ENCODE results near the gene KRTAP22-1.

The KRTAP22-1 gene

DNA sequence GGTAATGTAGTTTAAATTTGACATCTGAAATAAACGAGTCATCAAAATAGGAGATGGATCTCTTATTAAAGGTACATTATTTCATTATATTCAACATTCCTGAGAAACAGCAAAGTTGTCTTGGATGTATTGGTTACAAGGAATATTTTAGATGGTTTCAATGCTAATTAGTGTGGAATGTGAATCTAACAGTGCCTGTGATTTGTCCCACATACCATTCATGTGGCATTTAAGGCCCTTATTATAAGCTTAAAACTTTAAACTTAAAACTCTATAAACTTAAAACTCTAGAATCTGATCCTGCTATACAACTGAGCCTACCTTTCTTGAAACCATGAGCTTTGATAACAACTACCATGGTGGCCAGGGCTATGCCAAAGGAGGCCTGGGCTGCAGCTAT is at the start of gene KRTAP22-1:
TSS of gene KRTAP22-1 (plus strand) at position 301 of the 400 bp plus-strand sequence.
- no peak for DNase-seq (ENCODE audit: low read depth, low spot score)

DNA sequence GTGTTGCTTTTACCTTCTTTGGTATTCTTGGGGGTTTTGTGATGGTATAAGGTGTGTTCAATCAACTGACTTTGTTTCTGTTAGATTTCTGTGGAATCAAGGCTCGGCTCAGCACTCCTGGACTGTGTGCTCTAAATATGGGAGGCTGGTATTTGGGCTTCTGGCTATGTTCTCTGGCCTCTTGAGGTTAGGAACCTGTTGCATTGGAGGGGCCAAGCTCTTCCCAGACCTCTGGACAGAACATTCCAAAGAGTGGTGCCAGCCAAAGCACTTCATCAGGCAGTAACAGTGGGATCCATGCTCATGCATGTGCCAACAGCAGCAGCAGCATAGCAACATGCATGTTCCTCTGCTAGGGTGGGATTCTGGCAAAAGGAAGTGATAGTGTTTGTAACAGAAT is 48.1 kb upstream of the KRTAP22-1 start:
- DNase-seq (ENCODE audit: low read depth, low spot score) = no peak

DNA sequence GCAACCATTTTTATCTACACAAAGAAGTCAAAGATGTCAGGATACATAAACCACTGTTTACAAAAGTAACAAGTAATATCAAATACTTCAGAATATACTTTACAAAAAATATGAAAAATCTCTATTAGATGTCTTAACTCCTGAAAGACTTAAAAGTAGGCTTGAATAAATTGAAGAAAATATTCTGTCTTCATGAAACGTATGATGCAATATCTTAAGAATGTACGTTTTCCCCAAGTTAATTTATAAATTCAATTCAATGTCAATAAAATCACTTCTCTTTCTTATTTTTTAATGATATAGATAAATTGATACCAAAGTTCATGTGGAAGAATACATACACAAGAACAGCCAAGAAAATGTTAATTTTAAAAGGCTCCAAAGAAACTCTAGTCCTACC is 45.8 kb upstream of the KRTAP22-1 start:
- DNase-seq (ENCODE audit: low read depth, low spot score) = no peak

DNA sequence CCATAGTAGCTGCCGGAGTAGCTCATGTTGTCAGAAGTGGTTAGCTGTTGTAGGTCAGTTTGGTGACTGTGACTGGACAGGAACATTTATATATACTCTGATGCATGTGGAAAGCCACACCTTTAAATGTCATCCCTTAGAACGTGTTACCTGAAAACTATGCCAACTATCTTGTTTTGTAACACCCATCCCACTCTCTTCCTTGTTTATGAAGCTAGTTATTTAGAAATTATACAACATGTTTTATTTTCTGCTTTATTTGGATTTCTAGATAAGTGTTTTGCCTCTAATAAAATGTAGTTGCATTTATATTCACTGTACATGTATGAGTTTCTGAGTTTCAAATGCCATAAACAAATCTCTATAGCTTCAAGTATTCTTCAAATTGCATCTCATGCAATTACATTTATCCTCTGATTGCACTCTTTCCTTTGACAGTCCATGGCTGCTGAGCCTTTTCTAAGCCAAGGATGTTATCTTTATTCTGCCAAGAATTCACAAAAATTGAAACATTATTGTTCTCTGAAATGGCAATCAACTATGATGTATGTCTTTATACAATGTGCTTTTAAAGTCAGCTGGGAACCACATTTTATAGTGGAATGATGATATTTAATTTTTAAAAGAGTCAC is 39.5 kb upstream of the KRTAP22-1 start, which contains the start of gene KRTAP19-7:
TSS of gene KRTAP19-7 (minus strand) at position 51 of the 632 bp plus-strand sequence. CDS start at position 26, 25 bp downstream.
- DNase-seq (ENCODE audit: low read depth, low spot score) = no peak

DNA sequence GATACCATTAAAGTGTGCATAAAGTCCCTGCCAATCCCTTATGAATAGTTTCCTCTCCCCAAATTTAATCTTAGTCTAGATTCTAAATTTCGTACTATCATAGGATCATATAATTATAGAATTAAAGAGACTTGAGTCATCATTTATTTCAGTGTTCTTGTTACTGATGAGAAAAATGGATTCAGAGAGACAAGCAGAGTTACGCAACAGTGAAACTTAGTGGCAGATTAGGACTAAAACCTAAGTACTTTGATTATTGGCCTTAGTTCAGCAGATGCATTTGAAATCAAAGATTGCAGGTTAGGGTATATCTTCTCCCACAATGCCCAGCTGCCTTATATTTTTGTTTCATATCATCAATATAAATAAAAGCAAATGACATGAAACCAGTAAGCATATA is 38.9 kb upstream of the KRTAP22-1 start:
- no peak for DNase-seq (ENCODE audit: low read depth, low spot score)

DNA sequence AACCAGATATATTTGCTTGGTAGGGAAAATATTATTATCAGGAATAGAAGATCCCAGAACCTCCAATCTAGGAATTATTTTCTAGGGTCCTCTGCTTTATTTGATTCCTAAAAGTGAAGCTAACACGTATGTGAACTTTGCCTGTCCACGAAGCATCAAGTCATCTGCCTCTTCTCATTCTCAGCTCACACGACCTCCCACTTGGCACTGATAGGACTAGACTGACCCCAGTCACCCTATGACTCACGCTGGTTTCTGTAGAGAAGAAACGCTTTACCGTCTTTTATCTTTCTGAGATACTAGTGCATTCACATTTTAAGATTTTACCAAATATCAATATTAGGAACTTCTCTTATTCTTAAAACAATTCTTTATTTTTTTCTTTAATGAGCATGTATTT is 37.8 kb upstream of the KRTAP22-1 start:
- DNase-seq (ENCODE audit: low read depth, low spot score) = no peak

DNA sequence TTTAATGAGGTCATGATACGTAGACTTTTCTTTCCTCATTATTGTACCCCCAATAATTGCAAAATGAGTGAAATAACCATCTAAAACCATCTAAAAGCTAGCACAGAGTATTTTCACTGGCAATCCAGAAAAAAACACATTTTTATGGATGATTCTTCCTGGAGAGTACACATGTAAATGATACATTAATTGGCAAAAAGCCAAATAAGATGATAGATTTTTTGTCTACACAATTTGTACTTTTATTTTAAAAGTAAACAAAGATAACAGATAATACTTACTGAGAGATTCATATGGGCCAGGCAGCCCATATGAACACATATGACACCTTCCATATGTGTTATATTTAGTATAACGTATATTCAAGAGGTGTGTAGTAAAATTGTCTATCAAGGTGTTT is 37.3 kb upstream of the KRTAP22-1 start:
- no peak for DNase-seq (ENCODE audit: low read depth, low spot score)

DNA sequence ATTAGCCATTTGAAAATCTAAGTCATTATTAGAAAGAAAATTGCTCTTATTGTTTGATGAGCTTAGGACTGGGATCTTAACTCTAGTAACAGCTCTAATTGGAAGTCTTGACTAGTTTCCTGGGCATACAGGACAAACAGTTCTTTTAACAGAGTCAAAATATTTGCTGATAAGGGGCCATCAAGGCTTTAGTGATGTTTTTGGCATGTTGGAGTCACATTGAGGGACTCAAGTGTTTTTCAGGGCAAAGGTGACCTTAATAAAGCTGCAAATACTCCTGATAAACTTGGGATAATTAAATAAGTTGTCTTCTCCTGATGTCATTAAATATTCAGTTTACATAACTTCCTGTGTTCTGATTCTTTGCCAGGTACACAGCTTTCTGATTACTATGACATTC is 33.3 kb upstream of the KRTAP22-1 start:
- no peak for DNase-seq (ENCODE audit: low read depth, low spot score)

DNA sequence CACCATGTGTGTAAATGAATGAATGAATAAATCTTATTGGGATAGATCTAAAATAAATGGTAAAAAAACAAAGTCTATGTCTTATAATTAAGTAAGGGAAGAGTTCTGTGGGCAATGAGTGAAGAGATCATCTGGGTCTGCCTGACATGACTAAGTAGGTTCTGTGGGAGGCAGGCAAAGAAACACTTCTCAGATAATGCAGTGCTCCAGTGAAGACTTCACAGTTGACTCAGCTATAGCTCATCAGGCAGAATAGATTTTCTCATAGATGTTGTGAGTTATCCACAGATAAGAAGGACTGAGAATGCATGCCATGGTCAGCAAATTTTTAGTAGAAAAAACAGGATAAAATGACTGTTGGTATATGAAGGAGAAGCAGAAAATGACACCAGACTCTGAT is 23.1 kb upstream of the KRTAP22-1 start:
- DNase-seq (ENCODE audit: low read depth, low spot score) = no peak

DNA sequence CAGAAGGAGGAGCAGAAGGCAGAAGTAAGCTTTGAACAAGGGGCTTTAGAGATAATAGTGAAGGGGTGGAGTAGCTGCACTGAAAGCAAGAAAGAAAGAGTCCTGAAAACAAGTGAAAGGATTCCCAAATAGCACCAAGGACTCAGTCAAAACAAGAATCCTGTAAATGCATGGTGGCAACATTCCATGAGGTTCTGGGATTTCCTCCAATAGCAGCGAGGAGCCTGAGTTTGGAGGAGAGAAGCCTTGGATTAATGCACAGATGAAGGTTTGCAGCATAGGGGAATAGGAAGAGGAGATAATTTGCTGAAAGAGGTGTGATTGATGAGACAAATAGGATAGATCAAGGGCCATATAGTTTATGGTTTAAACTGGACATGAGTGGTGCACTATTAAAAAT is 21.5 kb upstream of the KRTAP22-1 start:
- no peak for DNase-seq (ENCODE audit: low read depth, low spot score)

DNA sequence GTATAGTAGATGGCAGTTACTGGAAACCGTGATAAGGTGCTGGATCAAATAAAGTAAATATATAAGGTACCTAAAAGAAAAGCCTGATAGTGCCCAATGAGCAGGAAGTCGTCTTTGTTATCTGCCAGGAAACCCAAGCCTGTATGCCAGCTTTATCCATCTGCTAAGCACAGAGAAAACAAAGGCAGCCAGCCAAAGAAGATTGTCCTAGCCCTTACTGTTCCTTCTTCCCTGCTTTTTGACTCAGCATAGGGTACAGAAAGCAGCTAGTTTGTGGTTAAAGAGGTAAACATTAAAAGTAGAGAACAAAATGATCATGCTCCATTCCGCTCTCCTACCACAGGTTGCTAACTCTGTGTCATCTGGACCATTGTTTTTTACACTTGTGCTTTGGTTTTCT is 20.8 kb upstream of the KRTAP22-1 start:
- DNase-seq (ENCODE audit: low read depth, low spot score) = no peak

DNA sequence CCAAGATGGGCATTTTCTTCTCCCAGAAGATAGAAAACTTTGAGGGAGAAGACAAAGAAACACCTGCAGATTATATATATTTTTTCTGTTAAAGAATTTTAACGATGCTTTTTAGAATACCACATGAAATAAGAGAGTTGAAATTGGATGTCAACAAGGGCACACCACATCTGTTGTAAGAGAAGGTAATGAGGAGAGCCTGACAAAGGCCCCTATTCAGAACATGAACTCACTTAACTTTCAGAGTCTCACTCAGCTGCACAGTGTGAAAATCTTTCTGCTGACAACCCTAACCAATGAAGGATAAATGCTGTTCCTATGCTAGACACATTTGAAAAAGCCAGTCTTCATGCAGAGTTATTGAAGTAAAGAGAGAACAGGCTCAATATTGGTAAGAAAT is 18.0 kb upstream of the KRTAP22-1 start:
- DNase-seq (ENCODE audit: low read depth, low spot score) = no peak

DNA sequence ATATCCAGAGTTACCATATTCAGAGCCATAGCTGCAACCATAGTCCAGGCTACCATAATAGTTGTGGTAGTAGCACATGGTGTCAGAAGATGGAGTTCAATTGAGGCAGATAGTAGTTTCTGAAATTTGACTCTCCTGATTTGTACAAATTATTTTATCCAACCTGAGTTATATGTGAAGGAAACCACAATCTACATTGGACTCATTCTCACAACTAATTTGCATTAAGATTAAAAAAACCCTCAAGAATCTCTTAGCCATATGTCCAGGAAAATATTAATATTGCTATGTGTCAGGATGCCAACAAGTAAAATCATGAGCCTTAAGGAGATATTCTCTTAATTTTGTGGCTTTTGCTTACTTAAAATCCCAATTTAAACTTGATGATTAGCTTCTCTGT is 10.6 kb upstream of the KRTAP22-1 start, which contains the start of gene KRTAP22-2:
TSS of gene KRTAP22-2 (minus strand) at position 101 of the 400 bp plus-strand sequence.
- DNase-seq (ENCODE audit: low read depth, low spot score) = no peak

DNA sequence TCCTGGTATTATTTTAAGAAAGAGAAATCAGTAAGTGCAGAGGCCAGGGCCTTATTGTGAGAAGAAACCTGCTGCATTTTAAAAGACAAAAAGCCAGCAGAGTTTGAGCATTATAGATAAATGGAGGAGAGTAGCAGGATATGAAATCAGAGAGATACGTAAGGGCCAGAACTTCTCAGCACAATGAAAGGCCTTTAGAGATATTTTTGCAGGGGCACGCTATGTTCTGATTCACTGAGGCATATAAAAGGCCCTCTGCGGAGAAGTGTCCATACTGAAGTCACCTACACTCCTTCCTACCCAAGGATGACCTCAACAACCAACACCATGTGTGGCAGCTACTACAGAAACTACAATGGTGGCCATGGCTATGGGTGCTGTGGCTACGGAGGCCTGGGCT is 8.7 kb upstream of the KRTAP22-1 start, which contains the start of gene KRTAP6-3:
TSS of gene KRTAP6-3 (plus strand) at position 301 of the 400 bp plus-strand sequence. CDS start at position 307, 6 bp downstream.
- DNase-seq (ENCODE audit: low read depth, low spot score) = no peak

DNA sequence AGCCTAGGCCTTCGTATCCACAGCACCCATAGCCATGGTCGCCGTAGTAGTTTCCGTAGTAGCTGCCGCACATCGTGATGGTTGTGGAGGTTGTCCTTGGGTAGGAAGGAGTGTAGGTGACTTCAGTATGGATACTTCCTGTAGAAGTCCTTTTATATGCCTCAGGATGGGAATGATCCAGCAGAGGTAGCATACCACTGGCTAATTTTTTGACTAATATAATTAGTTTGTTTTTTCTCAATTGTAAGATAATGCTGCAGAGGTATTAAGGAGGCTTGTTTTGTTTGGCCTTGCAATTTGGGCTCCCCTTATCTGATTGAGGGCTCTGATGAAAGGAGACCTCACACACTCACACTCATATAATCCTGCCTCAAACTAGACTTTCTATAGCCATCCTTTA is 2.1 kb upstream of the KRTAP22-1 start, which contains the start of gene KRTAP6-2:
TSS of gene KRTAP6-2 (minus strand) at position 101 of the 400 bp plus-strand sequence. CDS start at position 73, 28 bp downstream.
- DNase-seq (ENCODE audit: low read depth, low spot score) = no peak

DNA sequence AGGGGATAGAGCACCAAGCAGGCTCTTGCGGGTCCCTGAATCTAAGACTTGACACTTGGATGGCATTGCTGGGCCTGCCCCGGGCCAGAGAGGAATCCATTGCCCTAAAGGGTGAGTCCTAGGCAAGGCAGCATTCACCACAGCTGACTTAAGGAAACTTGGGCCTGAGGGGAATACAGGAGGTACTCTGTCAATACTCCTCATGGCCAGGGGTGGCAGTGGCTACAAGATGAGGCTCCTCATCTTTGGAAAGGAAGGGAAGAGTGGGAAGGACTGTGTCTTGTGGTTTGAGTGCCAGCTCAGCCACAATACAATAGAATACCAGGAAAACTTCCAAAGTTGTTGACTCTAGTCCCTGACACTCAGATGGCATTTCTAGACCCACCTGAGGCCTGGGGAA is 5.1 kb downstream of the KRTAP22-1 start:
- no peak for DNase-seq (ENCODE audit: low read depth, low spot score)

DNA sequence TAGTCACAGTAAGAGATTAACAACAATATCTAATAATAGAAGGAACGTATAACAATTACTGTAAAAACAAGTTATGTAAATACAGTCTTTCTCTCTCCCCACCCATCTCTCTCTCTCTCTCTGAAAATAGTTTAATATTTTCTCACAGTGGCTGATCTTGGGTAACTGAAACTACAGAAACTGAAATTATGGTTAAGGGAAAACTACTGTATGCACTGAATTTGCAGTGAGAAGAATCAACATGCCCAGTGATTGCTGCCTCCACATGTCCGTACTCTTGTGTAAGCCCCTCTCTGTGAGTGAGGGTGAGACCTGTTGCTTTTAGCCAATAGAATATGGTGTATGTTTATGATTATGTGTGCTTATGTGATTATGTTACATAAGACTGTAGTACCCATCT is 11.2 kb downstream of the KRTAP22-1 start:
- no peak for DNase-seq (ENCODE audit: low read depth, low spot score)

DNA sequence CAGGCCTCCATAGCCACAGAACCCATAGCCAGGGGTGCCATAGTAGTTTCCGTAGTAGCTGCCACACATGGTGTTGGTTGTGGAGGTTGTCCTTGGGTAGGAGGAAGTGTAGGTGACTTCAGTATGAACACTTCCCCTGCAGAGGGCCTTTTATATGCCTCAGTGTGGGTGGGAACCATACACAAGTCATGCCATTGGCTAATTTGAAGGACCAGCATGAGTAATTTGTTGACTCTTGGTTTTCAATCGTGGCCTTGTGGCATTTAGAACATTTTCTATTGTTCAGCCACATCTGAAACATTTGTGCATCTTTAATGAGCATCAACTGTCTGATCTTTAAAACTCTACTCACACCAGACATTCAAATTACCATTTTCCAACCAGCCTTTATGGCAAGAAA is 12.9 kb downstream of the KRTAP22-1 start, which contains the start of gene KRTAP6-1:
TSS of gene KRTAP6-1 (minus strand) at position 95 of the 400 bp plus-strand sequence. CDS start at position 69, 26 bp downstream.
- no peak for DNase-seq (ENCODE audit: low read depth, low spot score)

DNA sequence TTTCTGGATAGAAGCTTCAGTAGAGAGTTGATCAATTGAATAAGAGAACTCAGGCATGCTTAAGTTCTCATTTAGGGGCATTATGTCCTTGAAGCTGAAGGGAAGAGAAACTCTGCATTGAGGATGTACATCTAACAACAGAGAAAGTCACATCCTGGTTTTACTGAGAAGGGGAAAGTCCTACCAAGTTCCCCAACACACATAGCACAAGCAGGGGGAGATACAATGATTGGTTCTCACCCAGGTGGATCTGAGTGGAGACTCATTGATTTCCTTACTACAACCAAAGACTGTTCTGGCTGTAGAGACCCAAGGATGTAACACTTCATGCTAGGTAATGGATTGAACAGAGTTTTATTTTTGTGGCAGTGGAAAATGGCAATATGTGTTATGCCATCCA is 14.3 kb downstream of the KRTAP22-1 start:
- DNase-seq (ENCODE audit: low read depth, low spot score) = no peak

DNA sequence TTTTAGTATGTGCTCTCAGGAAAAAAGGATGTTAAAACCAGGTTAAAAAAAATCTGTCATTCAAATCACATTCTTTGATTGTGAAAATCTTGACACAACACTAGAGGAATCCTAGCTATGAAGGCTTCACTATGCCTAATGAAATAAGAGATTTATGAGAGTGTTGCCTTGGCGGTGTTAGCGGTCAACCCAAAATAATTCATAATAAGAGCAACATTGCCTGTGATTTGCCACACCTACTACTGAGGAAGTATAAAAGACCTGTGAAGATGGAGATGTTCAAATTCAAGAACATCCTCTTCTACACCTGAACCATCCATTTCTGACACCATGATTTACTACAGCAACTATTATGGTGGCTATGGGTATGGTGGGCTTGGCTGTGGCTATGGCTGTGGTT is 15.2 kb downstream of the KRTAP22-1 start, which contains the start of gene KRTAP20-1:
TSS of gene KRTAP20-1 (plus strand) at position 301 of the 400 bp plus-strand sequence. CDS start at position 331, 30 bp downstream.
- no peak for DNase-seq (ENCODE audit: low read depth, low spot score)

DNA sequence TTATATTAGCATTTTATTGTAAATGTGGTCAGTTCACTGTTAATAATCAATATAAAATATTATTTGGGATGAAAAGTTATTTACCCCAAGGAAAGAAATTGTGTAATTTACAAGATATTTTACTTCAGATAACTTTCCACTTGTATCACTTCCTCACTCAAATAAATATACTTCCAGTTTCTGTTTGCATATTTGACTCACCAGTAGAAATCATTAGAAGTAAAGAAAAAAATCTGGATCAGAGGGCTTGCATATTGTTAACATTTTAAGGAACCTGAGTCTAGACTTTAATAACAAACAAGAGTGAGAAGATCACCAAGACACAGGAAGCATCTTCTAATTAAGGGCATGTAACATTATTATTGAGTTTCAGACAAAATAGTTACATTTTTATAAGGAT is 19.2 kb downstream of the KRTAP22-1 start:
- no peak for DNase-seq (ENCODE audit: low read depth, low spot score)

DNA sequence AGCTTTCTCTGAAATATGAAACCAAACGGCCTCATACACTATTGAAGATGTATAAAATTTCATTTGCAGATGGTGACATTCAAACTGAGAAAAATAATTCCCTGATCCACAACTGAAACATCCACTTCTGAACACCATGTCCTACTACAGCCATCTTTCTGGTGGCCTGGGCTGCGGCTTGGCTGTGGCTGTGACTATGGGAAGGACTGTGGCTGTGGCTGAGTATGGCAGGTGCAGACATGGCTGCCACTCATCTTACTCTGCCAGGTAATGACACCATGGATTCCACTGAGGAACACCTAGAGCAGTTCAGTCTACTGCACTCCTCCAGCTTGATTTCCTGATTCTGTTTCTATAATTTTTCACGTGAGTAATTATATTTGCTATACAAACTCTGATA is 19.6 kb downstream of the KRTAP22-1 start, which contains the start of gene KRTAP20-4:
TSS of gene KRTAP20-4 (plus strand) at position 106 of the 400 bp plus-strand sequence.
- no peak for DNase-seq (ENCODE audit: low read depth, low spot score)

DNA sequence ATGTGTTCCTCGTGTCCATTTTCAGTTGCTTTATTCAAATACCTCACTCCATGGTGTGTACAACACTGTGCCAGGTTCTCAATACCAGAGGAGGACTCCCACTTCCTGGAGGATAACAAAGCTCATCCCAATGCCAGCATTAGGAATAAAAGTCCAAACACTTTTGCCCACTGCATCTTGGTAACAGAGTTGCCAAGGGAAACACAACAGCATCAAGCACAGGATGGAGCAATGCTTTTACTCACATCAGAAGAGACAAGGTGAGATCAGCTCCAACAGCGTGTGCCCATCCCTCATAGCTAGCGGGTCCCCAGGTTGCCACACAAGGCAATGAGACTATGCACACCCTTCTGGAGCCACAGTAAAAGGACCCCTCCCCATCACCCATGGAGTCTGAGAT is 22.5 kb downstream of the KRTAP22-1 start:
- DNase-seq (ENCODE audit: low read depth, low spot score) = no peak
